HL-60 (cell line): ENCODE results near the gene ATP4A.

Experiments used
- GABPA ChIP-seq: IDR thresholded peaks from 2 replicates; pipeline ENCODE4 v1.6.1; 2012; ENCODE audit warnings: low read depth
- POLR2AphosphoS5 ChIP-seq: IDR thresholded peaks from 2 replicates; pipeline ENCODE4 v1.6.1; 2012; ENCODE audit warnings: low read depth
- TF ChIP-seq, protein P1 (sequence below): IDR thresholded peaks from one replicate; pipeline ENCODE4 v1.5.1; 2011; ENCODE audit warnings: low read length, control low read depth, inconsistent platforms; ENCODE audit not compliant: insufficient read depth

GRCh38 chr19:35531291-35531690, 32.2 kb downstream of the ATP4A start:
- TF ChIP-seq, protein P1, sequence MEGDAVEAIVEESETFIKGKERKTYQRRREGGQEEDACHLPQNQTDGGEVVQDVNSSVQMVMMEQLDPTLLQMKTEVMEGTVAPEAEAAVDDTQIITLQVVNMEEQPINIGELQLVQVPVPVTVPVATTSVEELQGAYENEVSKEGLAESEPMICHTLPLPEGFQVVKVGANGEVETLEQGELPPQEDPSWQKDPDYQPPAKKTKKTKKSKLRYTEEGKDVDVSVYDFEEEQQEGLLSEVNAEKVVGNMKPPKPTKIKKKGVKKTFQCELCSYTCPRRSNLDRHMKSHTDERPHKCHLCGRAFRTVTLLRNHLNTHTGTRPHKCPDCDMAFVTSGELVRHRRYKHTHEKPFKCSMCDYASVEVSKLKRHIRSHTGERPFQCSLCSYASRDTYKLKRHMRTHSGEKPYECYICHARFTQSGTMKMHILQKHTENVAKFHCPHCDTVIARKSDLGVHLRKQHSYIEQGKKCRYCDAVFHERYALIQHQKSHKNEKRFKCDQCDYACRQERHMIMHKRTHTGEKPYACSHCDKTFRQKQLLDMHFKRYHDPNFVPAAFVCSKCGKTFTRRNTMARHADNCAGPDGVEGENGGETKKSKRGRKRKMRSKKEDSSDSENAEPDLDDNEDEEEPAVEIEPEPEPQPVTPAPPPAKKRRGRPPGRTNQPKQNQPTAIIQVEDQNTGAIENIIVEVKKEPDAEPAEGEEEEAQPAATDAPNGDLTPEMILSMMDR, result no peak
- TF ChIP-seq POLR2AphosphoS5 (no peak), GABPA (no peak)
